GM18873 (cell line): Measurements from ENCODE around the gene EMC8.
A peak's percentile ranks its signal among the peaks of the same experiment; 100 is the strongest.

Source experiments
- ATAC-seq: cut with Tn5 transposase; IDR thresholded peaks from one replicate; pipeline ENCODE4 v1.9.1; 2021; ENCODE audit warnings: mild to moderate bottlenecking, moderate library complexity, moderate number of reproducible peaks; ENCODE audit not compliant: unreplicated experiment, low FRiP score

Gene EMC8

DNA sequence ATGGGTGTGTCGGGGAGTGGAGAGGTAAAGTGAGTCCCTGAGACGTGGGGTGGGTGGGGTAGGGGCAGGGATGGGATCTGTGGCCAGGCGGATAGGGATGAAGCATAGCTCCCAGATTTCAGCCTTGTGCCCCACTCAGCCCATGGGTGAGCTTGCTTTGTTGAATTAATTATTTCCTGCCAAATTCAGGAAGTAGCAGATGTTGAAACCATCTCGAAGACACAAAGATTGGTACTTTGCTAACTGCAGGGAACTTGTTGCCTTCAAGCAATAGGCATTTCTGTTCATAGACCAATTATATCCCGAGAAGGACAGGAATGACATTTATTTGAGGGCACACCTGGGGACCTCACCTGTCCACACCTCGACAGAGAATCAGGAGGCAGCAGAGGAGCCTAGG, 37.5 kb downstream of the EMC8 start:
- ATAC-seq: no peak

DNA sequence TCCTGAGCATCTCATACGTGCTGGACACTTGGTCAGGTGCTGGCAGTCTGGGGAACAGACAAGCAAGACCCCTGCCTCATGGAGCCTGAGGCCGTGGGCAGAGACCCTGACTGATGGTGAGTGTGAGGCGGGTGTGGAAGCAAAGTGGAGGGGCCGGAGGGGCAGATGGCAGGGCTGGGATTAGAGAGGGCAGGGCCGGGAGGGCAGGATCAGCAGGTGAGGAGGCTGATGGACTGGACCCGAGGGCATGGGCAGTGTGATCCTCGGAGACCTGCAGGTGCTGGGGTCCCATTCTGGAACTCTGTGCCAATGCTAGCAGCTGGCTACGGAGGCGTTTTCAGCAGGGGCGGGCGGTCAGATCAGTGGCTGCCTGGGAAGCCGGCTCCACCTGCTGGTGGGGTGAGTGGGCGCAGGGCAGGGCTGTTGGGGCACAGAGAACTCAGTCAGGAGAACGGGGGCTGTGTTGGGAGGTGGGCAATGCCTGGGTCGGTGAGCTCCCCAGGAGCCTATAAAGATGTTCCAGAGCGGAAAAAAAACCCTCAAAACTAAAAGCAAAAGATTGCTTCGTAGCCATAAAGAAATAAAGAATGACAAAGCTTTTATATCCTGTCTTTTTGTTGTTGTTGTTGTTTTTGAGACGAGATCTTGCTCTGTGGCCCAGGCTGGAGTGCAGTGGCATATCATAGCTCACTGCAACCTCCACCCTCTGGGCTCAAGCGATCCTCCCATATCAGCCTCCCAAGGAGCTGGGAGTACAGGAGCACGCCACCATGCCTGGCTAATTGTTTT, 39.5 kb downstream of the EMC8 start:
- no peak for ATAC-seq

DNA sequence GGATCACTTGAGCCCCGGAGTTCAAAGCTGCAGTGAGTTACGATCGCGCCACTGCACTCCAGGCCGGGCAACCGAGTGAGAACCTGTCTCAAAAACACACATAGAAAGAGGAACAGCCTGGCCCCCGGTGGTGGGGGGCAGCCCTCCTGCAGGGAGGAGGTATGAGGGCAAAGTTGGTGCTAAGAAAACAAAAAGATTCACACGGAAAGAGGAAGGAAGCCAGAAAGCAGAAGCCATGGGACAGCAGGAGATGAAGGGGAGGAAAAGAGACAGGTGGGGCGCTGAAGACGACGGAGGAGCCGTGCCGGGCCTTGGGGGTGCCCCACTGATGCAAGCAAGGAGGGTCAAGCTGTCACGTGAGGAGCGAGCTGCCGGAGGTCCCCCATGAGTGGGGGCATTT, 40.2 kb downstream of the EMC8 start:
- ATAC-seq: no peak

DNA sequence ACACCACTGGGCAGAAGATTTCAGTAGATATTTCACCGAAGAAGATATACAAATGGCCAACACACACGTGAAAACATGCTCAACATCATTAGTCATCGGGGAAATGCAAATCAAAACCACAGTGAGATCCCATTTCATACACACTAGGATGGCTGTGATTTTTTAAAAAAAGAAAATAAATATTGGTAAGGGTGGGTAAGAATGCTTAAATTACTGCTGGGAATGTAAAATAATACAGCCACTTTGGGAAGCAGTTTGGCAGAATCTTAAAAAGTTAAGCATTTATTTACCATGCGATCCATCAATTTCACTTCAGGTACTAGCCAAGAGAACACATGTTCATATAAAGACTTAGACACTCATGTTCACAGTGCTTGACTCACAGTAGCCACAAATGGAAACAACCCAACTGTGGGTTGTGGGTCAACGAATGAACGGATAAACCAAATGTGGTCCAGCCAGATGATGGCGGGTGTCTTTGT, 42.0 kb downstream of the EMC8 start:
- no peak for ATAC-seq

DNA sequence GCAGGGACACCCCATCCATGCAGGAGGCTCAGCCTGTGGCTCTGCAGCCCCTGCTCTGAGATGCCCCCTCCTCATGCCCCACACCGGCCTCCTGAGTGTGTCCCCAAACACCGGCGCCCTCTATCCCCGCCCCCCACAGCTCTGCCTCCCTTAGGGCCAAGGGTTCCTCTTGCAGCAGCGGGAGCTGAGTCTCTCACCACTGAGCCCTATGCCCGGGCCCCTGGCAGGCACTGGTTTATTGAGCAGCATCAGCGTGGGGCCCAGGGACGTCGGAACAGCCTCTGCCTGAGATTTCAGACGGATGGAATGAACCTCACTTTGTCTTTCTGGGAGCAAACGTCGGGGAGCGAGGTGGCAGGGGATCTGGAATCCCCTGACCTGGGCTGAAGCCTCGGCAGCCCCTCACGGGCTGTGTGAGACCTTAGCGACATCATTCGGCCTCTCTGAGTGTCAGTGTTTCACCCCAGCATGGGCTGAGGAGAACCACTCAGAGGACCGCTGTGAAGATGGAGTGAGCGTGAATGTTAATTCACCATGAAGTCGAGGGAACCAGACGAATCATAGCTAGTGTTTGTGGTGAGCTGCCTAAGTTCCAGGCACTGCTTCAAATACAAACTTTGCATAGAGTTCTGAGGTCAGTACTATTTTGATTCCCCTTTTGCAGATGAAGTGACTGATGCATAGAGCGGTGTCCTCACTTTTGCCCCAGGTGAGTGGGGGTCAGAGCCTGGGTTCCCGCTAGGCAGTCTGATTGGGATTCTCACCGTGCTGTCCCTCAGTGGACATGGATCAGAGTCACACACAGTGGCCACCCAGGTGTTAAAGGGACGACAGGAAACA, 43.2 kb downstream of the EMC8 start:
- peak; percentile 38 for ATAC-seq

DNA sequence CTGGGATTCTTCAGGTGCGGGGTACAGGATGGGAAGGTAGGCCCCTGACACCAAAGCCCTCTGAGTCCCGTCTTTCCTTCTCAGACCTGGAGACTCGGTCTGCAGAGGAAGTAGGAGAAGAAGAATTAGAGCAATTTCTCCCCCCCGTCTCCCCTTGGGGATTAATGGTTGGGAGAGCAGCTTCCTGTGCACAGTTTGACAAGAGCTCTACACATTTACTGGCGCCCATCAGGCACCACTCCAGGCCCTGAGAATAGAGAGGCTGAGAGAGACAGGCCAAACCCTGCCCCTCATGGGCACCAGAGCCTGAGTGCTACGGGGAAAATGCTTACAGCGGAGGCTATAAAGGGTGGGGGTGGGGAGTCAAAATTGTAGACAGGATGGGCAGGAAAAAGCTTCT, 44.9 kb downstream of the EMC8 start:
- ATAC-seq: no peak

DNA sequence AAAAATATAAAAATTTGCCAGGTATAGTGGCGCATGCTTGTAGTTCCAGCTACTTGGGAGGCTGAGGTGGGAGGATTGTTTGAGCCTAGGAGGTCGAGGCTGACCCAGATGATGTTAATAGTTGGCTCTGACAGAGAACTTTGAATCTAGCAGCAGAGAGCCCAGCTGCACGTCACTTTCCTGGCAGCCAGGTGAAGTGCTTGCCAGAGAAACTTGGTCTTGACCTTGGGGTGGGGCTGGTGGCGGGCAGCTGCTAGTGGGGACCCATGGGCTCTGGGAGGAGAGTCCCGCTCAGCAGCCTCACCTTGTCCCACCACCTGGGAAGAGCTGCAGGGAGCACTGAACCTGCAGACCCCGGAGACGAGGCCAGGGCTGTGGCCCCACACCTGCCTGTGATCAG, 45.4 kb downstream of the EMC8 start:
- ATAC-seq: no peak

DNA sequence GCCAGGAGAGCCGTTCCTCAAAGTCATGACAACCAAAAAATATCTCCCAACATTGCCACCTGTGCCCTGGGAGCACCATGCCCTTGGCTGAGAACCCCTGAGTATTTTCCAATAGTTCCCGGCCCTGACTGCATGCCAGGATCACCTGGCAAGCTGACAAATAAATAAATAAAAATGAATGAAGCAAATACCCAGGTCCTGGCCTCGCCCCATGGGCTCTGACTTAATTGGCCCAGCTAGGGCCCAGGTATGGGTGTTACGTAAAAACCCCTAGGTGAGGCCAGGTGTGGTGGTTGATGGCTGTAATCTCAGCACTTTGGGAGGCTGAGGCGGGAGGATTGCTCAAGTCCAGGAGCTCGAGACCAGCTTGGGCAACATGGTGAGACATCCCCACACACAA, 45.8 kb downstream of the EMC8 start:
- ATAC-seq: no peak

DNA sequence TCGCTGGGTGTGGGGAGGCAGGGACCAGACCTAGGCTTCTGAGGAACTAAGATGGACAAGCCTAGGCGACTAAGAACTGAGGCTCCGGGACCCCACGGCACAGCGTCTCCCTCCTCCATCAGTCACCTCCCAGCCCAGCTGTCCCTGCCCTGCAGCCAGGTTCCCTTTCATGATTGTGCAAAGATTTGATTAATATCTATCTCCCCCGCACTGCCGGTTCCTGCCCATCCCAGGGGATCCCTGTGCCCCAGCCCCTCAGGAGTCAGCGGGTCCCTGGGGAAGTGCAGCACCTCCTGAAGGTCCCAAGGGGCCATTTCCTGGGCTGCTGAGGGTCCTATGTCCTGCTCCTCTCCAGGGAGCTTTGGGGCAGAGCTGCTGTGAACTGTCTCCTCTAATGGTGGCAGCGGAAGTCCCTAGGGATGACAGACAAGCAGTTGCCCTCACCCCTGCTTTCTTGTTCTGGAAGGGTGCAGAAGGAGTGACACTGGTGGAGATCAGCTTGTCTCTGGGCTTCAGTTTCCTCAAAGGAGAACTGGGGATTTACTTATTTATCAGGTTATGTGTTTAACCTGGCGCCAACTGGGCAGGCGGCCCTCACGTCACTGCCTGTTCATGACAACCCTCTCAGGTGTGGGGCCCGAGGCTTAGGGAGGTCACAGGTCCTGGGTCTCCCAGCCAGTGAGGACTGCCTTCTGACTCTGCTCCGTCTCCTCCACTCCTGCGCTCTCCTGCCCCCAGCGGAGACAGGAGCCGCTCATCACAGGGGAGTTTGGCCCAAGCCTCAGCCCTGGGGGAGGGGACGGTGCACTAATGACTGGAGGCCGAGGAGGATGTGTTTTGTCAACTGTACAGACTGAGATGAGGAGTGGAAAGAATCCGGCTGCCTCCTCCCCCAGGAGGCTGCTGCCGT, 46.6 kb downstream of the EMC8 start:
- ATAC-seq: no peak

DNA sequence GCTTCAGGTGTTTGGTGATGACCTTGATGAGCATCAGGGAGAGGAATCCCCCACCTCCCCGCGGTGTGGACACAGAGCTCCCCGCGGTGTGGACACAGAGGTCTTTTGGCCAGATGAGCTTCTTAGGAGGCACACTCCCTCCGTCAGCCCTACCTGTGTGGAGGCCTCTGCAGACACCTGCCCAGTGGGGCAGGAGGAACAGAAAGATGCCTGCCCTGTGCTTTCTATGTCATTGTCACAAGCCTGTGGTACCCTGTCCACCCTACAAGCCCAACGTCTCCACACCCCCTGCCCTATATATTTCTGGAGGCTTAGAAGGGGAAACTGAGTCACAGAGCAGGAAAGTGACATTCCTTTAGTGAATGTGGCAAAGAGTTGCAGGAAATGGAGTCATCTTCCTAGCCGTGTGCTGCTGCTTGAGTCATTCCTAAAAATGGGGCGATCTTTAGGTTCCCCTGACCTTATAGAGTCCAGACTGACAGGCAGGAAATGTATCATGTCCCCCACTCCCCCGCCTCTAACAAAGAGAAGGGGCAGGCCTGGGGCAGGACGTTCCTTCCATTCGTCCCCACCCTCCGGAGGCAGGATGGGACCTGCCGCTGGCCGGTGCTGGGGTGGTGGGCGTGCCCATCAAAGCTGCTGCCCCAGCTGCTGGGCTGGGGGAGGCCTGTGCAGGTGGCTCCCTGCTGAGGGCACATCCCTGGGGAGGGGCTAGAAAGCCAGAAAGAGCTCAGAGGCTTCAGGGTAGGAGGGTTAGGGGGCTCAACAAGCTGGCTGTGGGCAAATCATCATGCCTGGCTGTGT, 47.4 kb downstream of the EMC8 start:
- ATAC-seq: no peak

DNA sequence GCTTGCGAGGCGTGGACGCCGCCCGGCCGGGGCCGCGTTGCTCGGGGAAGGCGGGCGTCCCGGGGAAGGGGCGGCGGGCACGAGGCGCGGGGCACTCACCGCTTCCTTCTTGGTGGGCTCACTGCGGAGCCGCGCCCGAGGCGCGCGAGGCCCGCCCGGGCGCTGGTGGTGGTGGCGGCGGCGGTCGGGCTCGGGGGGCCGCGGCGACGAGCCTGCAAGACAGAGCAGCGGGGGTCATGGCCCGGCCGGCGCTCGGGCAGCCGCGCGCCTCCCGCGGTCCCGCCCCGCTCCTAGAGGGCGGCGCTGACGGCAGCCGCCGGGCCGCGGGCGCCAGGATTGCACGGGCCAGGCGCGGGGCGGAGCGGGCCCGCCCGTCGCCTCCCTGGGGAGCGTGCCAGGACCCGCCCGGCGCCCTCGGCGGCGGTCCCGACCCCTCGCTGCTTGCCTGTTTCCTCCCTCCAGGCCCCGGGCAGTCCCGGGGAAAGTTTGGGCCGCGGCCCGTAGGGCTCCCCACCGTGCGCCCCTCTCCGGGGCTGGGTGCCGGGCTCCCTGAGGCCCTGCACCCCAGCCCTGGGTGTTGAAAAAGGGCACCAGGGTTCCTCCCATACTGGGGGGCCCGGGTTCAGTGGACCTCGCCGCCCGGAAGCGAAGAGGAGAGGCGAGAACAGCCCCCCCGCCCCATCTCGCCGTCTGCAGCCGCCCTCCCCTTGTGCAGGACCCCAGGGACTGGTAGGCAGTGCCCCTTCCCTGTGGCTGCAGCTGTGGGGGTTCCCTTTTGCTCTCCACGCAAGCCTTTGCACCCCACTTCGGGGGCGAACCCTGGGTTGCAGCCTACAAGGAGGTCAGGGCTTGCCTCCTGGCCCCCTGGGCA, 48.3 kb downstream of the EMC8 start, which contains the start of gene C16orf74:
TSS of gene C16orf74 (minus strand) at position 270 of the 871 bp plus-strand sequence. CDS start 15,879 bp downstream, outside the sequence.
- no peak for ATAC-seq

DNA sequence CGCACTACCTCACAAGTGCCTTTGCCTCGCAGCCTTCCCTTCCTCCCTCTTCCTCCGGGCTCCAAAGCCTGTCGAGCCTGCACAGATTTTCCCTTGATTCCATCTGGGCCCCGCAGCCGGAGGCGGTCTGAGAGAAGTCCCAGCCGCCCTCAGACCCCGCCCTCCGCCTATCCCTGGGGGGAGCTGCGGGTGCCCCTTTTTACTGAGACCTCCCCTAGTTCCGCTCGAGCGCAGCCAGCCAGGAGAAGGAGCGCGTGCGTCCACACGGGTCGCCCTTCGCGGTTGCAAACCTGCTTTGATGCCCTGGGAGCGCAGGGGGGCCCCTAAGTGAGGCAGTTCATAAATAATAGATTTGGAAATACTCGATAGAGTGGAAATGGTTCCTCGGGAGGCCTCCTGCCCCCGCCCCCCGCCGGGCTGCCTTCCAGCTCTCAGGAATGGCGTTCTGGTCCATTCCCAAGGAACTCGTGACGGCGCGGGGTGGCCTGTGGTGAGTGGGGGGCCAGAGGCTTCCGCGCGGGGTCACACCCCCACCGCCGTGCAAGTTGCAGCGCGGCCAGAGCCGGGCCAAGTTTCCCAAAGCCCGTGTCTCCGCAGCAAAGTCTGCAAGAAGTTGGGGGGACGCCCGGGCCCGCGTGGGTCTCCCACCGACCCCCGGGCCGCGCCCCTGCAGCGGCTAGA, 49.1 kb downstream of the EMC8 start:
- ATAC-seq: no peak

DNA sequence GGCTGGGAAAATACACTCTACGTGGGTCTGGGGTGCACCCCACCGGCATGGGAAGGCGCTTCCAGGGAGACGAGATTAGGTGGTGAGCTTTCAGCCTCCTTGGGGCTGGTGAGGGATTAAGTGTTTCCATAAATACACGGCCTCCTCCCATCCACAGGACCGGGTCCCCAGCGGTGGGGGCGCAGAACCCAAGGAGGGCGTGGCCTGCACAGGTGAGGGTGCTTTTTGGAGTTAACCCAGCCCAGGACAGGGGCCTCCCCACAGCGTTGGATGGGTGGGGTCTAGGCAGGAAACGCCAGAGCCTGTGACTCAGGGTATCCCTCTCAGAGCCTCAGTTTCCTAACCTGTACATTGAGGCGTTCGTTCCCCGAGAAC, 49.6 kb downstream of the EMC8 start:
- no peak for ATAC-seq

DNA sequence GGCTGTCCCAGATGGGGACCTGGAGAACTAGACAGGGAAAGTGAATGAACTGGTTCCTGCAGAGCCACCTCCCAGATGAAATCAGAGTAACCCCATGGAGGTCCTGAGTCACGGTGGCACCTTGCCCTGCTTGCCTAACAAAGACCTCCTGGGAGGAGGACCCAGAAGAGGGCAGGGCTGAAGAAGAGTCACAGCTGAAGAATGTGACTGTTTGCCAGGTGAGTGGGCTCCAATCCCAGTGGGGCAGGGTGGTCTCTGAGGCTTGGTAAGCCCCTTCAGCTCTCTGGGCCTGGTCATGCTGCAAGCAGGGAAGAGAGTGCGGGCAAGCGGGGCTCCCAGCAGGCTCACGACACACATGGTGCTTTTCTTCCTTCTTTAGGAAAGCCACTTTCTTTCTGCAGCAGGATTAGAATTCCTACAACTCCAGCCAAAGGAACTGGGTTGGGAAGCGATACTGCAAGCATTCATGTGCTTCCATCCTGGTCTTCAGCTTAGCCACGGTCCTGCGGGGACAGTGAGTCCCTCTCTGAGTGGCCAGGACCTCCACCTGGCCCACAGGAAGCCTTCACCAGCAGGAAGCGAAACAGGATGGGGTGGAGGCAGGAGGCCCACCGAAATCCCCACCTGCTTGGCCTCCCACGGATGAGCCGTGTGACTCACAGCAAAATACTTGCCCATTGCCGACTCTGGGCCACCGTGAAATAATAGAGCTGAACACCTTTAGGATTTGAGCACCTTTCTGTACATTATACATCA, 52.7 kb downstream of the EMC8 start:
- ATAC-seq: no peak

DNA sequence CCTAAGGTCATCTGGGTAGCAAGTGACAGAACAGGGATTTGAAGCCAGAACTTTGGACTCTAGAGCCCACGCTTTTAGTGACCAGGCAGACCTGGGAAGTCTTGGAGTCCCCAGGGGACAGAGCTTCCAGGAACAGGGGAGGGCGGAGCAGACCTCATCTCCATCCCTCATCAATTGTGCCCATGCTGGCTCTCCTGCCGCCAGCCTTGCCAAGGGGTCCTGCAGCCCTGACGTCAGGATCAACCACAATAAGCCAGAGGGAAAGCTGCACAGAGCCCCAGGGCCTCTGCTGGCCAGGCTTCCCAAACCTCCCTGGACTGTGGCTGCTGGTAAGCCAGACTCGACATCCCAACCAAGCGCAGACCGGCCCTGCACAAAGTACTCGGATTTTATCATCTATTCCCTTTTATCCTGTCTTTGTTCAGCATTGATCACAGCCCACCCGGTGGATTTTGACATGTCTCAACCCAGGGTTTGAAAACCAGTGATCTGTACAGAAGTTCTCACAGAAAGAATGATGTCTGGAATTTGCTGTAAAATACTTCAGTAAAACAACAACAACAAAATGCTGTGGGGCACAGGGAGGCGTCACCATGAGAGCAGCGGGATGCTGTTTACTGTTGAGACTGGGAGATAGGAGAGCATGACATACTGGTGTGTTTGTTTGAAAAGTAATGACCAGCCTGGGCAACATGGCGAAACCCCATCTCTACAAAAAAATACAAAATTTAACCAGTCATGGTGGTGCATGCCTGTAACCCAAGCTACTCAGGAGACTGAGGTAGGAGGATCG, 60.2 kb downstream of the EMC8 start:
- no peak for ATAC-seq

DNA sequence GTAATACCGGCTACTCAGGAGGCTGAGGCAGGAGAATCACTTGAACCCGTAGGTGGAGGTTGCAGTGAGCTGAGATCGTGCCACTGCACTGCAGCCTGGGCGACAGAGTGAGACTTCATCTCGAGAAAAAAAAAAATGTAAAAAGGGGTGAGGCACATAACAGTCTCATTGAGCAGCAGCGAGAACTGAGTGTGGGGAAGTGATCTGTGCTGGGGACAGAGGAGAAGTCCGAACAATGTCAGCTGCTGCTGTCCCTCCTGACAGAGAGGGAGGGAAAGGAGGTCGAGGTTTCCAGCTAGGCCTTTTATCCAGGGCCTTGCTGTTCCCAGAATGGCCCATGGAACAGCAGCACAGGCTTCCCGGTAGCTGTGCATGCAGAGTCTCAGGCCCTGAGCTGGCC, 62.4 kb downstream of the EMC8 start:
- no peak for ATAC-seq

DNA sequence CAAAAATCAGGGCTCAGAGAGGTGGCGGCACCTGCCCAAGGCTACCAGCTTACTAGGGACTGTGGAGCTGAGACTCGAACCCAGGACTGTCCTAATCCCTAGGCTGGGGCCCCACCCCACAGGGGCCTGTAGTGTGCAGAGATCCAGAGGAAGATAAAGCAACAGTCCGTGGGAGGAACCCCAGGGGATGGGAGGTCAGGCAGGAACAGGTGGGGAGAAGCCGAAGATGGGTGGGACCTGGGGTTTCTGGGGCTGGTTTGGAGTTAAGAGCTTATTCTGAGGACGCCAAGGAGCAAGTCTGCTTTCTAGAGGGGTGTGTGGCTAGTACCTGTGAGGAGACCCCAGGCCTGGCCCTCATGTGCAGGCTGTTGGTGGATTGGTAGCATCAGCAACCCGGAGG, 63.4 kb downstream of the EMC8 start:
- no peak for ATAC-seq
